HepG2 (cell line): ENCODE data around the gene PIK3C2B. TPM values are rescaled to one million over a fixed set of nuclear protein-coding genes. Genes with fewer than 3 reads are reported as not detected.

Experiments
- ARNT2 ChIP-seq: sonication (generic); formaldehyde crosslinking; IDR thresholded peaks from 2 replicates; pipeline ENCODE4 v1.8.0; 2022; ENCODE audit warnings: mild to moderate bottlenecking, low read depth, missing genetic modification reagents, moderate library complexity
- FOXJ3 ChIP-seq: sonication (generic); formaldehyde crosslinking; IDR thresholded peaks from 2 replicates; pipeline ENCODE4 v1.4.0; 2020; ENCODE audit warnings: missing genetic modification reagents, mild to moderate bottlenecking, borderline replicate concordance
- FOXK2 ChIP-seq: fragments of 450-650 bp; IDR thresholded peaks from 2 replicates; pipeline ENCODE4 v1.6.1; 2016
- HINFP ChIP-seq: sonication (generic); formaldehyde crosslinking; IDR thresholded peaks from 2 replicates; pipeline ENCODE4 v1.4.0; 2020; ENCODE audit warnings: low read depth, mild to moderate bottlenecking, missing genetic modification reagents
- HMGA1 ChIP-seq: sonication (generic); formaldehyde crosslinking; conservative IDR thresholded peaks from 2 replicates; pipeline ENCODE4 v1.4.0; 2020; ENCODE audit warnings: missing genetic modification reagents
- PPARG ChIP-seq: conservative IDR thresholded peaks from 2 replicates; pipeline ENCODE4 v1.6.1; 2016; ENCODE audit warnings: missing biosample characterization, missing genetic modification reagents
- PRDM10 ChIP-seq: sonication (generic); formaldehyde crosslinking; IDR thresholded peaks from 2 replicates; pipeline ENCODE4 v1.4.0; 2020; ENCODE audit warnings: low read depth, missing genetic modification reagents
- SNAPC4 ChIP-seq: sonication (generic); formaldehyde crosslinking; IDR thresholded peaks from 2 replicates; pipeline ENCODE4 v1.4.0; 2020; ENCODE audit warnings: mild to moderate bottlenecking, missing genetic modification reagents
- UBTF ChIP-seq: sonication (generic); formaldehyde crosslinking; IDR thresholded peaks from 2 replicates; pipeline ENCODE4 v1.4.0; 2020; ENCODE audit warnings: mild to moderate bottlenecking, missing genetic modification reagents
- ZBTB20 ChIP-seq: sonication (generic); formaldehyde crosslinking; IDR thresholded peaks from 2 replicates; pipeline ENCODE4 v1.8.1; 2023; ENCODE audit warnings: missing genetic modification reagents, low read depth, mild to moderate bottlenecking, borderline replicate concordance
- ZNF251 ChIP-seq: sonication (generic); formaldehyde crosslinking; IDR thresholded peaks from 2 replicates; pipeline ENCODE4 v1.9.0; 2021; ENCODE audit warnings: mild to moderate bottlenecking, missing genetic modification reagents
- ZNF598 ChIP-seq: sonication (generic); formaldehyde crosslinking; IDR thresholded peaks from 2 replicates; pipeline ENCODE4 v1.5.1; 2020; ENCODE audit warnings: mild to moderate bottlenecking, missing genetic modification reagents, borderline replicate concordance
- polyA plus RNA-seq, 8 experiments: library from polyadenylated mRNA; depleted of rRNA in 3 of 8; stranded (reverse) in 7 of 8; unstranded in 1 of 8; fragments of >200 nt; fragmentation: Illumina TruSeq in 4 of 8; extraction: Trizol in 4 of 8; gene quantifications; 2 replicates each; pipeline versions ENCODE4 v1.2.1 to v1.2.3, GENCODE V29; 2011 to 2016; ENCODE audit warnings: low read depth in 4 of 8, missing spikeins in 1 of 8, mixed read lengths in 1 of 8; ENCODE audit not compliant: insufficient read depth in 1 of 8
- total RNA-seq, 5 experiments: library from RNA; depleted of rRNA; stranded (reverse); fragments of >200 nt; fragmentation: Illumina TruSeq; extraction: Trizol; gene quantifications; 2 replicates each; pipeline ENCODE4 v1.2.3, GENCODE V29; 2016; ENCODE audit warnings: low read depth in 1 of 5
- TF ChIP-seq, protein P1 (sequence below): sonication (generic); formaldehyde crosslinking; IDR thresholded peaks from 2 replicates; pipeline ENCODE4 v1.5.0; 2020; ENCODE audit warnings: missing genetic modification reagents

Gene PIK3C2B
- total and polyA plus RNA-seq, 2 of the 13 experiments (the other 11 are each of a cell fraction or from before 2014, with no cell fraction given): 3.4 to 4.5 TPM

DNA sequence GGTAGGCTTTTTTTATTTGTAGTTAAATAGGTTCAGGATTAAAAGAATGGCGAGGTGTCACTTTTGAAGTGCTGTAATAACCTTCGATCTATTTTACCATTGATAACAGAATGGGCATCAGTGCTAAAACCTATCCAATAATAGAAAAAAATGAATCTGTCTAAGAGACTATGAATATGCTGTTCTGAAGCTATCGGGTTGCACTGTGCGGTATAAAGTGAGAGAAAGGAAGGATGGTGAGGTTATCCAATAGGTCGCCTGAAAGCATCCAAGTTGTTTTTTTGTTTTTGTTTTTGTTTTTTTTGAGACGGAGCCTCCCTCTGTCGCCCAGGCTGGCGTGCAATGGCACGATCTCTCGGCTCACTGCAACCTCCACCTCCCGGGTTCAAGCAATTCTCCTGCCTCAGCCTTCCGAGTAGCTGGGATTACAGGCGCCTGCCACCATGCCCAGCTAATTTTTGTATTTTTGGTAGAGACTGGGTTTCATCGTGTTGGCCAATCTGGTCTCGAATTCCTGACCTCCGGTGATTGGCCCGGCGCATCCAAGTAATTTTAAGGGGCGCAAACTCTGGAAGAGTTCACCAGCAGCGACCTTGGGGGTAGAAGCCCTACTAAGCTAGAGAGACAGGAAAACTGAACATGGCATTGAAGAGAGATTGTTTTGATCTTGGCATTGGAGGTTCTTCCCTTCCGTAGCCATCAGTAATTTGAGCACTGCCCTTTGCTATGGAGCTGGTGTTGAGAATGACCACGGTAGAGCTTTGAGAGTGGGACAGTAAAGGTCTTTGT is 12.9 kb upstream of the PIK3C2B start (continued):
- peak; percentile 98 for TF ChIP-seq PRDM10 (CRISPR knock-in tag)
- TF ChIP-seq ZNF251: no peak
- TF ChIP-seq, protein P1, sequence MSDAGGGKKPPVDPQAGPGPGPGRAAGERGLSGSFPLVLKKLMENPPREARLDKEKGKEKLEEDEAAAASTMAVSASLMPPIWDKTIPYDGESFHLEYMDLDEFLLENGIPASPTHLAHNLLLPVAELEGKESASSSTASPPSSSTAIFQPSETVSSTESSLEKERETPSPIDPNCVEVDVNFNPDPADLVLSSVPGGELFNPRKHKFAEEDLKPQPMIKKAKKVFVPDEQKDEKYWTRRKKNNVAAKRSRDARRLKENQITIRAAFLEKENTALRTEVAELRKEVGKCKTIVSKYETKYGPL (CRISPR knock-in tag): no peak
- no peak for TF ChIP-seq ZNF598
- TF ChIP-seq FOXJ3 (CRISPR knock-in tag): 0 out of 2 replicates have a peak, but pooled peaks have one; percentile 30
- TF ChIP-seq HINFP (CRISPR knock-in tag): no peak
- TF ChIP-seq HMGA1 (CRISPR knock-in tag): no peak
- TF ChIP-seq PPARG (CRISPR knock-in tag): no peak
- TF ChIP-seq ARNT2 (CRISPR knock-in tag): no peak
- no peak for TF ChIP-seq SNAPC4 (CRISPR knock-in tag)
- TF ChIP-seq UBTF (CRISPR knock-in tag): peak; percentile 54
- no peak for TF ChIP-seq ZBTB20
- TF ChIP-seq FOXK2: no peak
